Activated CD4-positive, alpha-beta T cell treated with anti-CD3 and anti-CD28 coated beads, Interleukin-2, amount 10 ng/mL, durations not matched to agents 7 days and 5 days (primary cell): Measurements from ENCODE around the gene IL1RAP. TPM values are rescaled to one million over a fixed set of nuclear protein-coding genes. Genes with fewer than 3 reads are reported as not detected.

Experiments used
- CTCF ChIA-PET: fragments of 350-600 bp; sonication (Branson Sonifier 250); formaldehyde crosslinking; loops from one replicate; lab custom pipeline; 2021; ENCODE audit warnings: antibody characterized with exemption; lab: Charles Lee
- POLR2A ChIA-PET: fragments of 350-600 bp; sonication (Branson Sonifier 250); formaldehyde crosslinking; loops from one replicate; lab custom pipeline; 2021; ENCODE audit warnings: antibody characterized with exemption; lab: Charles Lee
- DNase-seq: peaks from one replicate; pipeline ENCODE4 v3.0.0-alpha.2; 2020
- H3K27ac Mint-ChIP-seq: one replicate; pipeline ENCODE4 v1.8.0; 2021; ENCODE audit warnings: mild to moderate bottlenecking, moderate library complexity, mixed read lengths
- H3K27me3 Mint-ChIP-seq: one replicate; pipeline ENCODE4 v1.8.0; 2021; ENCODE audit warnings: mixed read lengths
- H3K36me3 Mint-ChIP-seq: one replicate; pipeline ENCODE4 v1.8.0; 2021; ENCODE audit warnings: low read depth, mixed read lengths
- H3K4me1 Mint-ChIP-seq: one replicate; pipeline ENCODE4 v1.8.0; 2021; ENCODE audit warnings: mixed read lengths
- H3K4me3 Mint-ChIP-seq: one replicate; pipeline ENCODE4 v1.8.0; 2021; ENCODE audit warnings: mild to moderate bottlenecking, moderate library complexity, mixed read lengths
- H3K9me3 Mint-ChIP-seq: one replicate; pipeline ENCODE4 v1.8.0; 2021; ENCODE audit warnings: mixed read lengths
- total RNA-seq, 2 experiments: library from RNA; stranded (reverse); gene quantifications; one replicate each; pipeline ENCODE4 v1.2.3, GENCODE V29; 2021

The IL1RAP gene
- total RNA-seq, 2 experiments from 2014 or later: 7.2 to 8.2 TPM

GRCh38 chr3:190697502-190697830 is 183.6 kb downstream of the IL1RAP start:
- Mint-ChIP-seq H3K27ac (no peak overlapping the region), H3K27me3 (peaks cover 25% of the 10 kb centered on the region), H3K9me3 (no peaks in the 10 kb centered on the region), H3K4me3 (no peak overlapping the region), H3K4me1 (no peaks in the 10 kb centered on the region), H3K36me3 (no peaks in the 10 kb centered on the region)
- no peak for DNase-seq
- ChIA-PET POLR2A (no interaction called here), CTCF (interaction anchor here (0.6 to 1.7 kb wide), 3 partner anchors 17 to 184 kb away, joined by 3 to 5 read pairs (median 4); partner anchors contain the start of gene IL1RAP)

- POLR2A ChIA-PET: no interaction called here
- CTCF ChIA-PET: interaction anchor here (0.6 to 1.7 kb wide), 3 partner anchors 17 to 184 kb away, joined by 3 to 5 read pairs (median 4); partner anchors contain the start of gene IL1RAP
- Mint-ChIP-seq H3K36me3 (no peaks in the 10 kb centered on the region), H3K4me3 (no peak overlapping the region), H3K27ac (no peak overlapping the region), H3K4me1 (no peaks in the 10 kb centered on the region), H3K27me3 (peaks cover 25% of the 10 kb centered on the region), H3K9me3 (no peaks in the 10 kb centered on the region)
- DNase-seq: no peak
Observed at GRCh38 chr3:190697901-190698300, 184.0 kb downstream of the IL1RAP start.

- Mint-ChIP-seq H3K9me3 (no peaks in the 10 kb centered on the region), H3K27ac (no peak overlapping the region), H3K36me3 (no peaks in the 10 kb centered on the region), H3K27me3 (peaks cover 32% of the 10 kb centered on the region), H3K4me3 (no peak overlapping the region), H3K4me1 (no peaks in the 10 kb centered on the region)
- POLR2A ChIA-PET: no interaction called here
- CTCF ChIA-PET: interaction anchor here (1.5 kb wide), 1 partner anchor 186 kb away, joined by 4 read pairs; the partner anchor contains the start of gene IL1RAP
- no peak for DNase-seq
Observed at GRCh38 chr3:190699776-190700175, 185.9 kb downstream of the IL1RAP start.

GRCh38 chr3:190701096-190701532 is 187.2 kb downstream of the IL1RAP start:
- no peaks in the 10 kb centered on the region for H3K4me1 Mint-ChIP-seq
- H3K9me3 Mint-ChIP-seq: no peaks in the 10 kb centered on the region
- H3K36me3 Mint-ChIP-seq: no peaks in the 10 kb centered on the region
- DNase-seq: peak; percentile 7
- CTCF ChIA-PET: interaction anchor here (0.5 kb wide), 1 partner anchor 186 kb away, joined by 3 read pairs; no protein-coding TSS in a partner anchor
- H3K4me3 Mint-ChIP-seq: no peak overlapping the region
- peaks cover 33% of the 10 kb centered on the region for H3K27me3 Mint-ChIP-seq
- POLR2A ChIA-PET: no interaction called here
- no peak overlapping the region for H3K27ac Mint-ChIP-seq

GRCh38 chr3:190706582-190706981 is 192.7 kb downstream of the IL1RAP start:
- peaks cover 26% of the 10 kb centered on the region for H3K27me3 Mint-ChIP-seq
- H3K4me1 Mint-ChIP-seq: no peaks in the 10 kb centered on the region
- CTCF ChIA-PET: no interaction called here
- POLR2A ChIA-PET: no interaction called here
- H3K9me3 Mint-ChIP-seq: no peaks in the 10 kb centered on the region
- no peak overlapping the region for H3K4me3 Mint-ChIP-seq
- H3K27ac Mint-ChIP-seq: no peak overlapping the region
- H3K36me3 Mint-ChIP-seq: no peaks in the 10 kb centered on the region
- no peak for DNase-seq

Other genes with a start within 250 kb of the IL1RAP start
- gene CLDN1, start 191.6 kb upstream of the IL1RAP start, total RNA-seq: not detected
- not detected for gene CLDN16, start 125.9 kb upstream of the IL1RAP start, total RNA-seq
- not detected for gene TMEM207, start 64.2 kb upstream of the IL1RAP start, total RNA-seq